Keratinocyte (primary cell): Measurements from ENCODE around the gene C17orf75. TPM values are rescaled to one million over a fixed set of nuclear protein-coding genes. Genes with fewer than 3 reads are reported as not detected.
"Not testable (repeated sequence)": the region's sequence is repeated elsewhere in the genome, so short reads cannot be mapped to it uniquely, and the experiment has no call there.

Experiments
- DNase-seq: peaks from one replicate; pipeline ENCODE4 v3.0.0-alpha.2; 2011; ENCODE audit warnings: low read depth, missing footprints, low spot score
- FAIRE-seq: peaks from 2 replicates; lab custom pipeline; 2011; peaks lifted over from hg19 to GRCh38; lab: Jason Lieb, UNC
- H2AFZ ChIP-seq: 2 replicates; pipeline ENCODE4 v1.6.0; 2012; ENCODE audit warnings: low read length, control low read depth, inconsistent platforms; ENCODE audit not compliant: control insufficient read depth
- H3K27ac ChIP-seq: 2 replicates; pipeline ENCODE4 v1.5.1; 2011; ENCODE audit warnings: low read length; ENCODE audit not compliant: control insufficient read depth, insufficient read depth
- H3K27me3 ChIP-seq: 3 replicates; pipeline ENCODE4 v1.6.0; 2011; ENCODE audit warnings: low read length; ENCODE audit not compliant: control insufficient read depth, insufficient read depth; ENCODE audit errors: extremely low read depth
- H3K36me3 ChIP-seq, 2 experiments: 2 replicates in 1 of 2; 3 replicates in 1 of 2; pipeline ENCODE4 v1.5.1; 2011; ENCODE audit warnings: low read length in 2 of 2, mild to moderate bottlenecking in 1 of 2; ENCODE audit not compliant: control insufficient read depth in 2 of 2, insufficient read depth in 2 of 2; ENCODE audit errors: extremely low read depth in 1 of 2
- H3K4me1 ChIP-seq: 3 replicates; pipeline ENCODE4 v1.5.1; 2011; ENCODE audit warnings: low read length; ENCODE audit not compliant: control insufficient read depth, insufficient read depth; ENCODE audit errors: extremely low read depth
- H3K4me2 ChIP-seq: 3 replicates; pipeline ENCODE4 v1.6.0; 2011; ENCODE audit warnings: low read depth, low read length; ENCODE audit not compliant: control insufficient read depth, insufficient read depth; ENCODE audit errors: extremely low read depth
- H3K4me3 ChIP-seq, 3 experiments: fragments of 200-600 bp in 1 of 3; sonication (generic) in 1 of 3; 2 replicates in 2 of 3; 3 replicates in 1 of 3; pipeline ENCODE4 v1.5.1; 2011 to 2016; ENCODE audit warnings: low read length in 3 of 3, mild to moderate bottlenecking in 3 of 3, control low read depth in 2 of 3, inconsistent platforms in 1 of 3, low read depth in 1 of 3, mixed read lengths in 1 of 3, mixed run types in 1 of 3, moderate library complexity in 1 of 3; ENCODE audit not compliant: control insufficient read depth in 2 of 3, insufficient read depth in 2 of 3; ENCODE audit errors: extremely low read depth in 1 of 3
- H3K79me2 ChIP-seq: 2 replicates; pipeline ENCODE4 v1.6.0; 2012; ENCODE audit warnings: low read length; ENCODE audit not compliant: control insufficient read depth, insufficient read depth
- H3K9ac ChIP-seq: 3 replicates; pipeline ENCODE4 v1.6.0; 2011; ENCODE audit warnings: low read length; ENCODE audit not compliant: control insufficient read depth, insufficient read depth; ENCODE audit errors: extremely low read depth
- H3K9me1 ChIP-seq: 3 replicates; pipeline ENCODE4 v1.6.0; 2011; ENCODE audit warnings: low read length; ENCODE audit not compliant: control insufficient read depth, insufficient read depth; ENCODE audit errors: extremely low read depth
- H3K9me3 ChIP-seq: 2 replicates; pipeline ENCODE4 v1.5.1; 2012; ENCODE audit warnings: low read depth, low read length; ENCODE audit not compliant: control insufficient read depth
- H4K20me1 ChIP-seq: 3 replicates; pipeline ENCODE4 v1.6.0; 2011; ENCODE audit warnings: low read length; ENCODE audit not compliant: control insufficient read depth, insufficient read depth; ENCODE audit errors: extremely low read depth
- CTCF ChIP-seq, 3 experiments: IDR thresholded peaks in 1 of 3; conservative IDR thresholded peaks in 1 of 3; optimal IDR thresholded peaks in 1 of 3; 2 replicates in 2 of 3; 3 replicates in 1 of 3; pipeline versions ENCODE3 to v1.5.1; 2011; ENCODE audit warnings: low read length in 3 of 3, mild to moderate bottlenecking in 3 of 3, moderate library complexity in 2 of 3, control low read depth in 1 of 3, inconsistent platforms in 1 of 3; ENCODE audit not compliant: insufficient read depth in 2 of 3; ENCODE audit errors: extremely low read depth in 1 of 3
- EZH2 ChIP-seq: IDR thresholded peaks from one replicate; pipeline ENCODE4 v1.6.1; 2012; ENCODE audit warnings: inconsistent platforms, mild to moderate bottlenecking, low read length, moderate library complexity
- dilution Hi-C: fragments of 300-500 bp; cut with MboI; formaldehyde crosslinking; loops from one replicate; pipeline ENCODE4 v1.7.0; 2020; ENCODE audit warnings: low sequenced_read_pairs; ENCODE audit not compliant: extremely low pct_ligation_motif_present
- polyA plus RNA-seq, 5 experiments: library from polyadenylated mRNA; depleted of rRNA in 3 of 5; stranded (reverse) in 3 of 5; stranded (forward) in 1 of 5; unstranded in 1 of 5; fragments of >200 nt; gene quantifications; 1 replicate in 1 of 5; 2 replicates in 3 of 5; 3 replicates in 1 of 5; pipeline versions ENCODE4 v1.2.1 to v1.2.3, GENCODE V29; 2011 to 2012; ENCODE audit warnings: missing spikeins in 2 of 5, low read depth in 1 of 5, low replicate concordance in 1 of 5

C17orf75 gene
- polyA plus RNA-seq, 1 donor (not counting 4 experiments of a cell fraction or from before 2014, with no cell fraction given) = 18.7 TPM

- Histone ChIP-seq H3K9me3 (no peaks in the 10 kb centered on the region), H3K9me1 (peaks cover 8% of the 10 kb centered on the region), H2AFZ (no peak overlapping the region), H3K9ac (no peak overlapping the region), H3K27ac (peak overlapping the region; percentile 22), H3K27me3 (no peaks in the 10 kb centered on the region), H3K4me3 (peak overlapping the region in 2 of 3 experiments; percentile 2), H3K4me1 (peaks cover 44% of the 10 kb centered on the region), H3K36me3 (peaks cover 27 to 36% of the 10 kb centered on the region in 2 experiments), H3K79me2 (peaks cover 96% of the 10 kb centered on the region), H4K20me1 (peaks cover 56% of the 10 kb centered on the region), H3K4me2 (peak overlapping the region; percentile 64)
- TF ChIP-seq EZH2 (no peak), CTCF (optimal IDR thresholded peaks at IDR 0.05 in 1 of 3, IDR thresholded peaks at IDR 0.05 in 1 of 3, conservative IDR thresholded peaks at IDR 0.05 in 1 of 3; ENCODE audit: extremely low read depth in 1 of 3, insufficient read depth in 2 of 3, low read length in 3 of 3) (no peak)
- no peak for FAIRE-seq
- dilution Hi-C loops = no loop called here
- DNase-seq = no peak
Measured at GRCh38 chr17:32355649-32356377, 13.8 kb upstream of the C17orf75 start.

GRCh38 chr17:32352734-32353133 lies 10.8 kb upstream of the C17orf75 start:
- H3K9me3 ChIP-seq, H3K9me1 ChIP-seq, H3K9ac ChIP-seq, H2AFZ ChIP-seq, DNase-seq, H3K27me3 ChIP-seq, FAIRE-seq, dilution Hi-C loops: not testable (repeated sequence)
- H4K20me1 ChIP-seq = peaks cover 47% of the 10 kb centered on the region
- H3K4me3 ChIP-seq = peak overlapping the region in 2 of 3 experiments; percentile 13 to 100
- H3K4me1 ChIP-seq = peaks cover 42% of the 10 kb centered on the region
- peaks cover 82% of the 10 kb centered on the region for H3K79me2 ChIP-seq
- peak overlapping the region; percentile 94 for H3K4me2 ChIP-seq
- peak overlapping the region; percentile 31 for H3K27ac ChIP-seq
- H3K36me3 ChIP-seq = peaks cover 18 to 19% of the 10 kb centered on the region in 2 experiments
